GM04504 (cell line): ENCODE results near the gene OLFM1.
"Not testable (repeated sequence)": the region's sequence is repeated elsewhere in the genome, so short reads cannot be mapped to it uniquely, and the experiment has no call there.

ENCODE experiments used
- DNase-seq: peaks from one replicate; pipeline ENCODE4 v3.0.0-alpha.2; 2012; ENCODE audit warnings: low read depth

Gene OLFM1

GRCh38 chr9:135134268-135135022 lies 47.0 kb downstream of the OLFM1 start:
- DNase-seq, result no peak

- no peak for DNase-seq
Observed at GRCh38 chr9:135135171-135135928, 47.9 kb downstream of the OLFM1 start.

- DNase-seq, result no peak
Observed at GRCh38 chr9:135135929-135136315, 48.5 kb downstream of the OLFM1 start.

GRCh38 chr9:135136481-135136880 lies 49.0 kb downstream of the OLFM1 start:
- DNase-seq, result no peak

- DNase-seq, result no peak
Observed at GRCh38 chr9:135136991-135137832, 49.7 kb downstream of the OLFM1 start.

GRCh38 chr9:135138078-135138855 lies 50.8 kb downstream of the OLFM1 start:
- no peak for DNase-seq

GRCh38 chr9:135139366-135139959 lies 52.0 kb downstream of the OLFM1 start:
- DNase-seq, result no peak

GRCh38 chr9:135141183-135141774 lies 53.8 kb downstream of the OLFM1 start:
- DNase-seq, result no peak

- DNase-seq, result no peak
Observed at GRCh38 chr9:135144581-135145170, 57.2 kb downstream of the OLFM1 start.

GRCh38 chr9:135145312-135145711 lies 57.8 kb downstream of the OLFM1 start:
- DNase-seq, result no peak

GRCh38 chr9:135146241-135146640 lies 58.8 kb downstream of the OLFM1 start:
- DNase-seq, result no peak

- no peak for DNase-seq
Observed at GRCh38 chr9:135146766-135147473, 59.5 kb downstream of the OLFM1 start.

GRCh38 chr9:135147474-135147805 lies 60.0 kb downstream of the OLFM1 start:
- no peak for DNase-seq

GRCh38 chr9:135147938-135148337 lies 60.5 kb downstream of the OLFM1 start:
- DNase-seq, result no peak

GRCh38 chr9:135148386-135148785 lies 60.9 kb downstream of the OLFM1 start:
- DNase-seq, result no peak

- DNase-seq, result not testable (repeated sequence)
Observed at GRCh38 chr9:135149901-135150300, 62.4 kb downstream of the OLFM1 start.

GRCh38 chr9:135150981-135151380 lies 63.5 kb downstream of the OLFM1 start:
- DNase-seq, result no peak

GRCh38 chr9:135151757-135152613 lies 64.5 kb downstream of the OLFM1 start:
- no peak for DNase-seq
